GM11168 (cell line): Measurements from ENCODE around the gene PSTPIP1.

ENCODE experiments used
- in situ Hi-C: fragments of 300-500 bp; cut with MboI; formaldehyde crosslinking; loops from one replicate; pipeline ENCODE4 v1.12.0; 2022; ENCODE audit warnings: low sequenced_read_pairs; ENCODE audit not compliant: unreplicated experiment

Gene PSTPIP1

GRCh38 chr15:76996526-76997401 is 1.8 kb downstream of the PSTPIP1 start:
- in situ Hi-C loops = no loop called here

DNA sequence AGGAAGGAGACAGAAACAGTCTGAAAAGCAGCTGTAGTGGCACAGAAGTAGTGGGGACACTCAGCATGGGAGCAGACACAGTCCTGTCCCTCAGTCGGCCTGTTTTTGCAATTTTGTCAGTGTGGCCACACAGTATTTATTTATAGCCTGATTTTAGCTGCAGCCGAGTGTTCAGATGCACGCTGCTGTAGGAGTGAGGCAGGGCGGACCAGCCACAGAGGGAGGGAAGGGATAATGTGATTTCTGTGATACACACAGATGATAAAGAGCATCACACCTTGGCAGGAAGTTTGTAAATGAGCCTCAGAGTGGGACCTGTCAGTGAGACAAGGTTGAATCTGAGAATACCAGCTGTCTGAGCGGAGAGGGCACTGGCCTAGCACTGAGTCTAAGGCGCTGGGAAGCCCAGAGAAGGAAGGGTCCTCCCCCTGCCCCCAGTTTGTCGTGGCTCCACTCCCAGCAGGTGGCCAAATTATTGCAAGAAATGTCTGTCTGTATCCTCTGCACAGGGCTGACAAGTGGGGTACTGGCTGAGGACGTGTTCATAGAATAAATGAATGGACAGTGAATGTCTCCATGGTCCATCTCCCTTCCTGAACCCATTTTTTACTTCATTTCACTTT is 3.8 kb downstream of the PSTPIP1 start:
- in situ Hi-C loops = no loop called here

- in situ Hi-C loops = no loop called here
These were observed 5.1 kb downstream of the PSTPIP1 start for GRCh38 chr15:76999996-77000395.

DNA sequence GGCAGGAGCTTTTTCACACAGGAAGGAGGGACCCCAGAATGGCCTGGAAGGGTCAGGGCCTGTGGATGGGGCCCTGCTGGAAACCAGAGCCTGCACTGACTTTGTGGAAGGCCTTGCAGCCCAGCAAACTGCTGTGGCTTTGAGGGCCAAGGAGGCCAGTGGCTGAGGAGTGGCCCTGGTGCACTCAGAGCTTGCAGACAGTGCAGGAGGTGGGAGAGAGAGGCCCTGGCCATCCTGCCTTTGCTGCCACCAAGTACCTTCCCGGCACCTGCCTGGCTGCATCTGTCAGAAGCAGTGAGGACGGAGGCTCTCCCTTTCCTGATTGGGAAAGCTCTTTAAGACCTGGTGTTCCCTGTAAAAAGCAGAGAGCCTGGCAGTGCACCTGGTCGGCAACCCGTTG is 6.4 kb downstream of the PSTPIP1 start:
- in situ Hi-C loops = no loop called here

DNA sequence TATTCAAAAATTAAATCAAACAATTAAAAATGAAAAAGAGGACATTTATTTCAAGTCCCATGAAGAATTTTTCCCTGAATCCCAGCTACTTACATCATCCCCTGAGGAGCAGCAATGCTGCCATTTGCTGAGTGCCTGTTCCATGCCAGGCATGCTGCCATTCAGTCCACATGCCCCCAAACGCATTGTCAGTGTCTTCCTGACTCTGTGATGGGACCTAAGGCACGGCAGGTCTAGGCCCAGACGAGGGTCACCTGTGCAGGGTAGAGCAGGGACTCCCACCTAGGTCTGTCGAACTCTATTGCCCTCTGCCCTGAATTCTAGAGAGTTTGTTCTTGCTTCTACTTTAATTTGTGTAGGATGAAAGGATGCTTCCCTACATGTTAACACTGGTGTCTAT is 7.0 kb downstream of the PSTPIP1 start:
- in situ Hi-C loops = no loop called here

GRCh38 chr15:77002436-77002835 is 7.5 kb downstream of the PSTPIP1 start:
- in situ Hi-C loops = no loop called here

DNA sequence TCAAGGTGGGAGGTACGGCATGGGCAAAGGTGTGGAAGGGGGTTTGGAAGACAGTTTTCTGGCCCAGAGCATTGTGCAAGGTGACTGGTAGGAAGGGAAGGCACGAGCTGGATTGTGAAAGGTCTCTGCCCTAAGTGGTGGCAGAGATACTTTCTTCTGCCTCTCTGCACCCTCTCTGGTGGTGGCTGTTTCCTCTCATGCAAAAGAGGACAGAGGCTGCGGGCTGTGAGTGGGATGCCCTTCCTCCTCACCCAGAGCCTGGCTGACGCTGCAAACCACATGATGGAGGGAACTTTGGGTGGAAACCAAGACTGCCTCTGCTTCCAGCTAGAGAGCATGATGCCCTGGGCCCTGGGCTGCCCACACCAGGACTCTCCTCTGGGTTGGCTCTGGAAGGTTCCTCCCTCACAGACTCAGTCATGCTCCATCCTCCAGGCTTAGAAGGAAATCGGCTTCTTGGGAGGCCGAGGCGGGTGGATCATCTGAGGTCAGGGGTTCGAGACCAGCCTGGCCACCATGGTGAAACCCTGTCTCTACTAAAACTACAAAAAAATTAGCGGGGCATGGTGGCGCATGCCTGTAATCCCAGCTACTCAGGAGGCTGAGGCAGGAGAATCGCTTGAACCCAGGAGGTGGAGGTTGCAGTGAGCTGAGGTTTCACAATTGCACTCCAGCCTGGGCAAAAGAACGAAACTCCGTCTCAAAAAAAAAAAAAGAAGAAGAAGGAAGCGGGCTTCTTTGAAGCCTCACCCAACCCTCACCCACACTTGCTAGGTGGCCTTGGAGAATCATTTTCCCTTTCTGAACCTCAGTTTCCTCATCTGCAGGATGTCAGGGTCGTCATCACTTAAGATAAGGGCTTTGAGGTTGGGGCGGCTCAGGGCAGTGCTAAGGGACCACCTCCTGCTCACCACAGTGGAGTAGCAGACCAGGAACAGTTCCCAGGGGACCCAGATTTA is 8.3 kb downstream of the PSTPIP1 start:
- in situ Hi-C loops = no loop called here

DNA sequence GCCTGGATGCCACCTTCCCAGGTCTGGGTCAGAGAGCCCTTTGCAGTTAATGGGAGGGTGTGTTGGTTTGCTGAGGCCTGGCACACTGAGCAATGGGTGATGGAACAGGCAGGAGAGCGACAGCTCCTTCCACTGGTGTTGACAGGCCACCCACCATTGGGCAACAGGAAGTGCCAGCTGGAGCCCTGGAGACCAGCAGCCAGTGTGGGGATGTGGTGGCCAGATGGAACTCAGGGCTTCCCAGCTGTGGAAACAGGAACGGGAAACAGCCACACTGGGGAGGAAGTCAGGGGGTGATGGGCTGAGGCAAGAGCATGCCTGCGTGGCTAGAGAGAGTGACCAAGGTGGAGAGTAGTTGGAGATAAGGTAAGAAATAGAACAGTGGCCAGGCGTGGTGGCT is 9.3 kb downstream of the PSTPIP1 start:
- in situ Hi-C loops = no loop called here

DNA sequence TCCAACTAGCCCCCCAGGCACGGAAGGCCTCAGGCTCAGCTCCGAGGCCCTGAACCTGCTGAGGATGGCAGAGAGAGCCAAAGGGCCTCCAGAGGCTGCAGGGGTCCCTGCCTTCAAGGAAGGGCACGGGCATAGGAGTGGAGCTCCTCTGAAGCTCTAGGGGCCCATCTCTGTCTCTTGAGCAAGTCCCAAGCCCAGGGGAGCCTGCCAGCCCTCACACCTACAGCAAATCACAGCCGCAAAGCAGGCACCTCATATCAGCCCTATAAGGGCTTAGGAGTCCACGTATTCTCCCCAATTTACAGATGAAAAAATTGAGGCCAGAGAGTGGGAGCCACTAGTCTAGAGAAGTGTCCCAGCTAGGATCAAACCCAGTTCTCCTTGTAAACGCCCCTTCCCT is 14.2 kb downstream of the PSTPIP1 start:
- in situ Hi-C loops = no loop called here

- in situ Hi-C loops = no loop called here
These were observed 14.9 kb downstream of the PSTPIP1 start for GRCh38 chr15:77009646-77010311.

- in situ Hi-C loops = no loop called here
These were observed 15.4 kb downstream of the PSTPIP1 start for GRCh38 chr15:77010312-77010686.

- in situ Hi-C loops = no loop called here
These were observed 15.9 kb downstream of the PSTPIP1 start for GRCh38 chr15:77010857-77011256.

GRCh38 chr15:77012117-77012712 is 17.3 kb downstream of the PSTPIP1 start:
- in situ Hi-C loops = no loop called here

DNA sequence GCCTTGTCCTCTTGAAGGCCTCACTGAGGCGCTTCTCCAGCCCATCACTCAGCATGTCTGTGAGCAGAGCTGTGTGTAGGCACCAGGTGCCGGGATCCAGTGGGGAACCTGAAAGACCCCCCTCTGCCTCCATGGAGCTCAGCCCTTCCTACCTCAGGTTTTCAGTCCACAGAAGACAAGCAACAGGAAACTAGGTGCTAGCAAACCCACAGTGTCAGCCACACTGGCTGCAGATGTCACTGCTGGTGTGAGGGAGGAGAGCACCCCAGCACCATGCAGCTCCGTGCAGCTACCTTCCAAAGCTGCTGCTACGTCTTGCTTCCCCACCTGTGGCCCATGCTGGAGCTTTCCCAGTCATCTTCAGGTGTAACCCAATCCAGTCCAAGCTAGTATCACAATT is 17.9 kb downstream of the PSTPIP1 start:
- in situ Hi-C loops = no loop called here

DNA sequence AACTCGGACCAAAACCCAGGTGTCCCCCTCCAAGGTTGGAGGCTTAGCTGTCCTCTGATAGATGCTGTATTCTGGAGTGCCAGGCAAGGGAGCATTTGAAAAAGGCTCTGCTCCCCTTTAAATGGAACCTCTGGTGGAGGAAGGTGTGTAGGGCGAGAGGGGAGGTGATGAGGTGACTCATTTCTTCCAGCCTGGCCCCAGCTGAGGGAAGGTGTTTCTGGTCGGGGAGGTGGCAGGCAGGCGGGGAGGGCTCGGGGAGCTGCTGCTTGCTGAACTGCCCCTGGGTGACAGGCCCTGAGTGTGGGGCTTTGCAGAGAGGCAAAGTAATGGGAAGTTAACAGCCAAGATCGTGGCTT is 18.8 kb downstream of the PSTPIP1 start:
- in situ Hi-C loops = no loop called here

- in situ Hi-C loops = no loop called here
These were observed 19.5 kb downstream of the PSTPIP1 start for GRCh38 chr15:77014132-77015081.

- in situ Hi-C loops = no loop called here
These were observed 20.9 kb downstream of the PSTPIP1 start for GRCh38 chr15:77015646-77016320.

GRCh38 chr15:77016321-77016695 is 21.4 kb downstream of the PSTPIP1 start:
- in situ Hi-C loops = no loop called here
